GM23338 (cell line): Measurements from ENCODE around the gene STAT5B.

Experiments used
- EZH2 ChIP-seq: fragments of 200-600 bp; sonication (generic); IDR thresholded peaks from one replicate; pipeline ENCODE4 v1.8.0; 2017; ENCODE audit warnings: antibody characterized with exemption, mild to moderate bottlenecking, low read depth; ENCODE audit not compliant: unreplicated experiment
- JUNB ChIP-seq: IDR thresholded peaks from one replicate; pipeline ENCODE4 v1.6.1; 2016; ENCODE audit warnings: antibody characterized with exemption; ENCODE audit not compliant: unreplicated experiment
- POLR2AphosphoS5 ChIP-seq: IDR thresholded peaks from 2 replicates; pipeline ENCODE4 v1.6.1; 2016; ENCODE audit warnings: antibody characterized with exemption, low read depth
- STAT1 ChIP-seq: IDR thresholded peaks from one replicate; pipeline ENCODE4 v1.6.1; 2016; ENCODE audit warnings: antibody characterized with exemption; ENCODE audit not compliant: unreplicated experiment
- ZNF331 ChIP-seq: fragments of 250-450 bp; sonication (Bioruptor Pico); IDR thresholded peaks from 2 replicates; pipeline ENCODE4 v1.5.0; 2020; ENCODE audit warnings: low read depth, mild to moderate bottlenecking, moderate library complexity
- TF ChIP-seq, protein P1 (sequence below), 2 experiments: fragments of 200-600 bp in 1 of 2; sonication (generic) in 1 of 2; conservative IDR thresholded peaks; 2 replicates each; pipeline versions ENCODE4 v1.5.1 to v1.6.1; 2016 to 2017; ENCODE audit warnings: antibody characterized with exemption in 2 of 2, low read depth in 2 of 2, mild to moderate bottlenecking in 2 of 2, moderate library complexity in 1 of 2

DNA sequence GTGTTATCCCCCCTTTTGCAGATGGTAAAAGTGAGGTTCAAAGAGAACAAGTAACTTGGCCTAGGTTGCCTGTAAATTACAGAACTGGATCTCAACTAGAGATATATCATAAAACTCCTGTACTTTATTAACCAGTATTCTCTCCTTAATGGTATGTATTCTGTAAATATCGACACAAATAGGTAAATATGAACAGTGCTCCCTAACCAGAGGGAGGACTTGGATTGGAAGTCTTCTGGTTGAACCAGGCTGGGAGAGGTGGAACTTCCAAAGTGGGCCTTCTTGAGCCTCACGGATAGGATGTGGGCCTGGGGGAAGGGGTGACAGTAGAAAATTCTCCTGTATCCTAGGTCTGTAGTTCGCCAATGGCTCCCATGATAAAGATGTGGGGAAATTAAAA lies 19.8 kb upstream of the STAT5B start:
- TF ChIP-seq, protein P1, sequence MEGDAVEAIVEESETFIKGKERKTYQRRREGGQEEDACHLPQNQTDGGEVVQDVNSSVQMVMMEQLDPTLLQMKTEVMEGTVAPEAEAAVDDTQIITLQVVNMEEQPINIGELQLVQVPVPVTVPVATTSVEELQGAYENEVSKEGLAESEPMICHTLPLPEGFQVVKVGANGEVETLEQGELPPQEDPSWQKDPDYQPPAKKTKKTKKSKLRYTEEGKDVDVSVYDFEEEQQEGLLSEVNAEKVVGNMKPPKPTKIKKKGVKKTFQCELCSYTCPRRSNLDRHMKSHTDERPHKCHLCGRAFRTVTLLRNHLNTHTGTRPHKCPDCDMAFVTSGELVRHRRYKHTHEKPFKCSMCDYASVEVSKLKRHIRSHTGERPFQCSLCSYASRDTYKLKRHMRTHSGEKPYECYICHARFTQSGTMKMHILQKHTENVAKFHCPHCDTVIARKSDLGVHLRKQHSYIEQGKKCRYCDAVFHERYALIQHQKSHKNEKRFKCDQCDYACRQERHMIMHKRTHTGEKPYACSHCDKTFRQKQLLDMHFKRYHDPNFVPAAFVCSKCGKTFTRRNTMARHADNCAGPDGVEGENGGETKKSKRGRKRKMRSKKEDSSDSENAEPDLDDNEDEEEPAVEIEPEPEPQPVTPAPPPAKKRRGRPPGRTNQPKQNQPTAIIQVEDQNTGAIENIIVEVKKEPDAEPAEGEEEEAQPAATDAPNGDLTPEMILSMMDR (conservative IDR thresholded peaks at IDR 0.05; ENCODE audit: low read depth in 2 of 2): no peak
- TF ChIP-seq JUNB (no peak), EZH2 (no peak), POLR2AphosphoS5 (no peak), STAT1 (no peak), ZNF331 (CRISPR knock-in tag) (no peak)
